ENCODE data around the gene IL9.

- TF ChIP-seq NFIC (IDR thresholded peaks at IDR 0.05) (no peak), RAD21 (IDR thresholded peaks at IDR 0.05; ENCODE audit: low read depth) (no peak), TAF1 (IDR thresholded peaks at IDR 0.05; ENCODE audit: low read depth) (no peak), MAX (IDR thresholded peaks at IDR 0.05) (no peak), EP300 (IDR thresholded peaks at IDR 0.05; ENCODE audit: borderline replicate concordance) (no peak), REST (IDR thresholded peaks at IDR 0.05; ENCODE audit: low read depth) (no peak), CEBPB (IDR thresholded peaks at IDR 0.05) (no peak), YY1 (IDR thresholded peaks at IDR 0.05; ENCODE audit: low read depth) (no peak), TEAD4 (IDR thresholded peaks at IDR 0.05) (no peak), USF1 (IDR thresholded peaks at IDR 0.05) (no peak), FOXM1 (IDR thresholded peaks at IDR 0.05; ENCODE audit: borderline replicate concordance, low read depth) (no peak), CREB1 (IDR thresholded peaks at IDR 0.05; ENCODE audit: low read depth) (no peak)
Observed at GRCh38 chr5:135842737-135843136, 52.9 kb downstream of the IL9 start.

All from Ishikawa (cell line).